SK-N-SH treated with all-trans-retinoic acid at 6 μM for 48 hours (cell line): ENCODE results near the gene EDEM1.

Source experiments
- BACH2 ChIP-seq: fragments of 250-450 bp; sonication (Bioruptor Pico); IDR thresholded peaks from 2 replicates; pipeline ENCODE4 v1.9.0; 2021; ENCODE audit warnings: mild to moderate bottlenecking, borderline replicate concordance
- POU6F1 ChIP-seq: fragments of 250-450 bp; sonication (Bioruptor Pico); IDR thresholded peaks from 2 replicates; pipeline ENCODE4 v1.8.0; 2021; ENCODE audit warnings: low read depth, mild to moderate bottlenecking, moderate library complexity, borderline replicate concordance
- ZFP3 ChIP-seq: fragments of 250-450 bp; sonication (Bioruptor Pico); IDR thresholded peaks from 2 replicates; pipeline ENCODE4 v1.5.0; 2020; ENCODE audit warnings: mild to moderate bottlenecking, moderate library complexity
- ZNF565 ChIP-seq: fragments of 450-650 bp; formaldehyde crosslinking; conservative IDR thresholded peaks from 2 replicates; pipeline ENCODE4 v1.5.0; 2020; ENCODE audit warnings: low read depth, mild to moderate bottlenecking, moderate library complexity
- ZNF70 ChIP-seq: fragments of 450-650 bp; formaldehyde crosslinking; IDR thresholded peaks from 2 replicates; pipeline ENCODE4 v1.5.0; 2020; ENCODE audit warnings: mild to moderate bottlenecking, moderate library complexity

GRCh38 chr3:5238545-5238944 is 51.0 kb downstream of the EDEM1 start:
- TF ChIP-seq ZNF565 (CRISPR knock-in tag) (no peak), POU6F1 (CRISPR knock-in tag) (no peak), ZFP3 (CRISPR knock-in tag) (no peak), BACH2 (CRISPR knock-in tag) (no peak), ZNF70 (CRISPR knock-in tag) (no peak)
